ENCODE results near the gene HRAS.

The HRAS gene

DNA sequence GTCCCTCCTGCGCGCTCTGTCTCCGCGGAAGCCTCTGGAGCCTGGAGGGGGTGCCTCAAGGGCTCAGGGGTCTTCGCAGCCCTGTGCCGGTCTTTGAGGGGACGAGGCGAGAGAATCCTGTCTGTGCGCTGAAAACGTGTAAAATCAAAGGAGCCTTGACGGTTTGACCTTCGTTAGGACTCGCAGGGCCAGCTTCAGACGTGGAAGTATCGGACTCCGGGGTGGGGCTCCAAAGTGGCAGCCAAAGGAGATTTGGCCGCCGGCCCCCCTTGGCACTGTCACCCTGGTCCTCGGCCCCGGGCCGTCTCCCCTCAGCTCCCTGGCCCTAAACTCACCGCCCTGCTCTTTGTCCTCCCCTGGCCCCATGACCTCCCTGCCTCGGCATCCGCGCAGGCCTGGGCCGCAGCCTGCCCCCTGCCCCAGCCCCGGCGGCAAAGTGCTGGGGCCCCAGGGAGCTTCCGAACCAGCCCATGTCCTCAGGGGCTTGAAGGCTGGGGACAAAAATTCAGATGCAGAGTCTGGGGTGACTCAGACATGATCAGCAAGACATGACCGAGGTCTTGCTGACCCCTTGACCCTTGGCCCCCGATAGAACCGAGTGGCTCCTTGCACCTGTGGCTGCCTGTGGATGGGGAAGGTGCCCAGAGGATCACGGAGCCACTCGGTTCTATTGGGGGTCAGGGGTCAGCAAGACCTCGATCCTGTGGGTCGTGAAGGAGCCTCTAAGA lies 33.9 kb upstream of the HRAS start:
- DNase-seq: no peak
- peak overlapping the region; percentile 55 to 74 for H3K4me3 ChIP-seq
- intact Hi-C loops (cut with DNase I; ENCODE audit: low total_unique reads): no loop called here

GRCh38 chr11:568306-569157 lies 33.2 kb upstream of the HRAS start:
- no peaks in the 10 kb centered on the region for H3K9me3 ChIP-seq
- H3K4me3 ChIP-seq: peak overlapping the region; percentile 55 to 74
- H3K27me3 ChIP-seq: no peaks in the 10 kb centered on the region
- no peaks in the 10 kb centered on the region for H3K36me3 ChIP-seq
- peaks cover 0 to 27% (median 16%) of the 10 kb centered on the region in 4 donors for H3K4me1 ChIP-seq
- intact Hi-C loops (cut with DNase I; ENCODE audit: low total_unique reads): no loop called here
- peak overlapping the region; percentile 80 to 93 for H3K27ac ChIP-seq
- TF ChIP-seq CTCF (IDR thresholded peaks at IDR 0.05): peak in 1 of 2 experiments; percentile 10
- DNase-seq: peak; percentile 91 to 97

More for the DNA sequence above, 33.9 kb upstream of the HRAS start:
- Histone ChIP-seq H3K27me3 (no peaks in the 10 kb centered on the region), H3K36me3 (no peaks in the 10 kb centered on the region), H3K9me3 (no peaks in the 10 kb centered on the region), H3K4me1 (peaks cover 0 to 22% (median 16%) of the 10 kb centered on the region in 4 donors), H3K27ac (peak overlapping the region; percentile 80 to 93)
- no peak for TF ChIP-seq CTCF (IDR thresholded peaks at IDR 0.05)

GRCh38 chr11:567629-568292 lies 32.4 kb upstream of the HRAS start:
- no peaks in the 10 kb centered on the region for H3K36me3 ChIP-seq
- no peaks in the 10 kb centered on the region for H3K27me3 ChIP-seq
- H3K4me1 ChIP-seq: peaks cover 0 to 27% (median 16%) of the 10 kb centered on the region in 4 donors
- TF ChIP-seq CTCF (IDR thresholded peaks at IDR 0.05): no peak
- no peaks in the 10 kb centered on the region for H3K9me3 ChIP-seq
- no peak for DNase-seq
- peak overlapping the region; percentile 80 to 93 for H3K27ac ChIP-seq
- H3K4me3 ChIP-seq: peak overlapping the region; percentile 55 to 74
- intact Hi-C loops (cut with DNase I; ENCODE audit: low total_unique reads): no loop called here

DNA sequence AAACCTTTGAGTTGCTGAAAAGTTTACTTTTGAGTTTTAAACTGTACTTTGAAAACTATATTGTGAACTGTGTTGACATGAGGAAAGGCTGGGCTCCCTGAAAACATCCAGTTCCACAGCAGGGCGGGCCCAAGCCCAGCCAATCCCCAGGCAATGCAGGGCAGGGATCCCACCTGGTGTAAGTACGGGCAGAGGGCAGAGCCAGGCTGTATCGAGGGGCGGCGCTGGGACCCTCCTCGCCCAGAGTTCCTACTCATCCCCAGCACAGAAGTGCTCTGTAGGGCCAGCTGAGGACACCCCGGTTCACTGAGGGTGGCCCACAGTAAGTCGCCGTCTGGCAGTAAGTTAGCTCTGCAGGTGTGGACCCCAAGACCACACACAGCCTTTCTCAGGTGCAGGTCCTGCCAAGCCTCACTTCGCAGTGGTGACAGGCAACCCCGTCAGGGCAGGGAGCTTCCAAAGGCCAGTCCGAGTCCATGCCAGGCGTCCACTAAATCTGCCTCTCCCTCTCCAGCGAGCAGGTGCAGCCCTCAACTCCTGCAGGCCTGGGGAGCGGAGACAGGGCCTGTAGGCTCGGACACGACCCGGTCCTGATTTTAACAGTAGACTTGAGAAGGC lies 31.7 kb upstream of the HRAS start:
- Histone ChIP-seq H3K4me3 (peak overlapping the region in 1 of 2 donors; percentile 74), H3K27ac (peak overlapping the region; percentile 80 to 93), H3K36me3 (no peaks in the 10 kb centered on the region), H3K9me3 (no peaks in the 10 kb centered on the region), H3K4me1 (peaks cover 0 to 33% (median 16%) of the 10 kb centered on the region in 4 donors), H3K27me3 (no peaks in the 10 kb centered on the region)
- intact Hi-C loops (cut with DNase I; ENCODE audit: low total_unique reads): no loop called here
- TF ChIP-seq CTCF (IDR thresholded peaks at IDR 0.05): no peak
- DNase-seq: no peak

DNA sequence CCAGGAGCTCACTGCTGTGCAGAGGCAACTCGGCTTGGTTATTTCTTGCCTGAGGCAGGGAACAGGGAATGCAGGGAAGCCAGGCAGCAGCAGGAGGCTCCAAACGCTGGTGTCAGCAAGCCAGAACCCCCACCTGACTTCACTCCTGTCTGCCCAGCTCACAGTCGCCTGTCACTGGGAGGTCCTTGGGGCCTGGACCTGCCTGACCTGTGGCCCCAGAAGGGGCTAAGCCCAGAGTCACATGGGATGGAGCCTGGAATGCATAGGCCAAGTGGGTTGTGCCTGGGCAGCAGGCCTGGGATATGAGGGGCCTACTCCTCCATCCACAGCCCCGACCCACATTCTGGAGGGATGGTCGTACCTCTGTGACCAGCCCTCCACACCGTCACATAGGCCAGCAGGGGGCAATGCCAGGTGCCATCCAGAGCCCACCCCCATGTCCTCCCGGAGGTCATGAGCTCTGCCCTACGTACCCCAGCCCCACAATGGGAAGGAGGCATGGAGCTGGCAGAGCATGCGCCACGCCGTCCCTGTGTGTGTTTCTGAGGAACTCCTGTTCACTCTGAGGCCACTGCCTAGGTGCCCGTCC lies 30.6 kb upstream of the HRAS start:
- DNase-seq: no peak
- TF ChIP-seq CTCF (IDR thresholded peaks at IDR 0.05): no peak

More for the DNA sequence above, 30.6 kb upstream of the HRAS start:
- intact Hi-C loops (cut with DNase I; ENCODE audit: low total_unique reads): no loop called here
- Histone ChIP-seq H3K27me3 (no peaks in the 10 kb centered on the region), H3K9me3 (no peaks in the 10 kb centered on the region), H3K36me3 (no peaks in the 10 kb centered on the region), H3K4me3 (no peak overlapping the region), H3K4me1 (peaks cover 0 to 44% (median 23%) of the 10 kb centered on the region in 4 donors), H3K27ac (no peak overlapping the region)
